HG03575 (cell line): Measurements from ENCODE around the gene NOLC1.
A peak's percentile ranks its signal among the peaks of the same experiment; 100 is the strongest.

Source experiments
- ATAC-seq: cut with Tn5 transposase; IDR thresholded peaks from one replicate; pipeline ENCODE4 v1.9.1; 2021; ENCODE audit not compliant: unreplicated experiment, insufficient number of reproducible peaks, low FRiP score; ENCODE audit errors: extremely low read depth

NOLC1 gene

GRCh38 chr10:102120991-102121738, 31.0 kb upstream of the NOLC1 start:
- no peak for ATAC-seq

DNA sequence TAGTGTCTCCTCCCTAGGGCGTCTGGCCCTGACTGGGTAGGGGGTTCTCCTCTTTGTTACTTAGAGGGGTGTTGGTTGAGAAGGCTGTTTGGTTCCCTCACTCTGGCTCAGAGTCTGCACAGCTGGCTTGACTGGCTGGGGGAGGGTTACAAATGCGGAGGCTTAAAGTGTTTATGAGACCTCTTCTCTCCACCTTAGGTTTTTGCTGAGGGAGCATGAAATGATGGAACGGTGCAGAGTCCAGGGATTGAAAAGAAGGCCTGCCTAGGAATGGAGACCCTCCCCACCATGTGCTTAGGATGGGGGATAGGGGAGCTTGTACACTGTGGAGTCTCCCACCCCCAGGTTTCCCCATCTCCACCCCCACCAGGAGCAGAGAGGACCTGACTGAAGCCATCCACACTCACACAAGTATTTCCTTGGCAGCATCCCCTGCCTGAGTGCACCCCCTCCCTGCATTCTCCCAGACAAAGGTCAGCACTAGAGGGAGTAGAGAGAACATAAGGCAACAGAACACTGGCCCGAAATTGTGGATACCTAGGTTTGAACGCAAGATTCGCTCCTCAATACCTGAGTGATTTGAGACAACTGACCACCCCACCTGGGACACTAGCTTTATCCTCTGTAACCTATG, 30.3 kb upstream of the NOLC1 start:
- no peak for ATAC-seq

DNA sequence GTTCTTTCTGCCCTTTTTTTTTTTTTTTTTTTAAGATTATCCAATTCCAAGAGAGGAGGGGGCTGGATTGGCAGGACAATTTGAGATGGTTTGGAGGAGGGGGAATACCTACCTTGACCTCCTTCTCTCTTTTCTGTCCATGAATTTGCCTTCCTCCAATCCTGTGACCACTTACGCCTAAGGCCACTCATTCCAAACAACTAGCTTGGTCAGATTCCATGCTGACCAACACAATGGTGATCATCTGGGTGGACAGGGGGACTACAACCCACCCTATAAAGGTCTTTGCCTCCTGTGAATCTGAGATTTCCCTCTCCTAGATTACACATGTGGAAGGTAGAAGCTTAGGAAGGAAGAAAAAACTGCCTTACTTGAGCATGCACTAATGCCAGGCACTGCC, 29.7 kb upstream of the NOLC1 start:
- ATAC-seq: no peak

- ATAC-seq: no peak
These were observed 29.0 kb upstream of the NOLC1 start for GRCh38 chr10:102123223-102123622.

DNA sequence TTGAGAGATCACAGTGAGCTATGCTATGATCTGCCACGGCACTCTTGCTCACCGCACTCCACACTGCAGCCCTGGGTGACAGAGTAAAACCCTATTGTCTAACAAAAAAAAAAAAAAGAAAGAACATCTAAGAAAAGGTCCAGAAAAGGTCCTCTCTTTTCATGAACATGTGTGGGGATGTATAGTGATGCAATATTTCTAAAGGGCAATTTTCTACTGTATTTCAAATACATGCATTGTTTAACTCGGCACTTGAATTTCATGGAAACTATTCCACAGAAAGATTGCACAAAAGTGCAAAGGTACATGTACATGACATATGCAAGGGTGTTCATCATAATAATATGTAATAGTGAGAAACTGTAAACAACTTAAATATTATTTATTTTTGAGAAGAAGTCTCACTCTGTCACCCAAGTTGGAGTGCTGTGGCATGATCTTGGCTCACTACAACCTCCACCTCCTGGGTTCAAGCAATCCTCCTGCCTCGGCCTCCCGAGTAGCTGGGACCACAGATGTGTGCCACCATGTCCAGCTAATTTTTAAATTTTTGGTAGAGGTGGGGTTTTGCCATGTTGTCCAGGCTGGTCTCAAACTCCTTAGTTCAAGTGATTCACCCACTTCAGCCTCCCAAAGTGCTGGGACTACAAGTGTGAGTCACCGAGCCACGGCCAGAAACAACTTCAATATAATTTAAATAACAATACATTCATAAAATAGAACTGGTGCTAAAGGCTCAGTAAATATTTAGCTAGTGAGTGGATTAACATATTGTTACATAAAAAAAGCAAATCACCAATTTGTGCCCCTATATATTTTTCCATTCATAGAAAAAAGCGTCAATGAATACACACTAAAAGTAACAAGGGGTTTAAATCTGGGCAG, 20.7 kb upstream of the NOLC1 start:
- no peak for ATAC-seq

DNA sequence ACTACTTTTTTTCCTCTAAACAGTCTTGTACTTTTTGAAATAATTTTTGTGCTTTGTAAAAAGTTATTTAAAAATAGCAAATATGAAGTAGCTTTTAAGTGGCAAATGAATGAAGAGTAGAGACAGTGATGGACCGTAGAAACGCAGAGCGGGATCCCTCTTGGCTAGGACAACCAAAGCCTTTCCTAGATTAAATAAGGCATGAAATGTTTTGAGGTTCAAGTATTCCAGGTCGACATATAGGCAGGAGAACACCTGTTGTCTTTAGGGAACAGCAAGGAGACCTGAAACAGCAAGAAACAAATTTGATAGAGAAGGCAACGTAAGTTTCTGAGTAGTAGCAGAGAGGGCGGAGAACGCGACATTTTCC, 20.0 kb upstream of the NOLC1 start:
- ATAC-seq: no peak

GRCh38 chr10:102132563-102133372, 19.4 kb upstream of the NOLC1 start, which contains the start of gene PPRC1:
Gene PPRC1 (plus strand): TSS chr10:102133040. CDS start chr10:102133069, 29 bp downstream.
- ATAC-seq: peak; percentile 70

- no peak for ATAC-seq
These were observed 18.6 kb upstream of the NOLC1 start for GRCh38 chr10:102133373-102134195.

DNA sequence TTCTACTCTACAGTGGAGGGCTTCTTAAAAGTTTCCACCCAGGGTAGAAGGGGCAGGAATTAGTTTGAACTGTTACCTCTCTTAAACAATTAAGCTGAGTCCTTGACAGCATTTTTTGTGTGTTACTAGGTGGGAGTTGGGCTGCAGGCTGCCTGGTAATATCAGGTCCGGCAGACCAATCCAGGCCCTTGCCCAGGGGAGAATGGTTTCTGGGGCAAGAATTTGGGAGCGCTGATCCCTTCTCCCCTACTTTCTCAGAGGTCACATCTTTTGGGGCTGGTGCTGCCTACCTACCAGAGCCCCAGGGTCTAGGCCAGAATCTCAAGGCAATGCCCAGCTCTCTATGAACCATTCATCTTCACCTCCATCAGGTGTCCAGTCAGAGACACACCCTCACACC, 17.8 kb upstream of the NOLC1 start:
- no peak for ATAC-seq

- ATAC-seq: no peak
These were observed 16.1 kb upstream of the NOLC1 start for GRCh38 chr10:102135956-102136526.

GRCh38 chr10:102139281-102140110, 12.7 kb upstream of the NOLC1 start:
- ATAC-seq: no peak

GRCh38 chr10:102140218-102140617, 12.0 kb upstream of the NOLC1 start:
- ATAC-seq: no peak

DNA sequence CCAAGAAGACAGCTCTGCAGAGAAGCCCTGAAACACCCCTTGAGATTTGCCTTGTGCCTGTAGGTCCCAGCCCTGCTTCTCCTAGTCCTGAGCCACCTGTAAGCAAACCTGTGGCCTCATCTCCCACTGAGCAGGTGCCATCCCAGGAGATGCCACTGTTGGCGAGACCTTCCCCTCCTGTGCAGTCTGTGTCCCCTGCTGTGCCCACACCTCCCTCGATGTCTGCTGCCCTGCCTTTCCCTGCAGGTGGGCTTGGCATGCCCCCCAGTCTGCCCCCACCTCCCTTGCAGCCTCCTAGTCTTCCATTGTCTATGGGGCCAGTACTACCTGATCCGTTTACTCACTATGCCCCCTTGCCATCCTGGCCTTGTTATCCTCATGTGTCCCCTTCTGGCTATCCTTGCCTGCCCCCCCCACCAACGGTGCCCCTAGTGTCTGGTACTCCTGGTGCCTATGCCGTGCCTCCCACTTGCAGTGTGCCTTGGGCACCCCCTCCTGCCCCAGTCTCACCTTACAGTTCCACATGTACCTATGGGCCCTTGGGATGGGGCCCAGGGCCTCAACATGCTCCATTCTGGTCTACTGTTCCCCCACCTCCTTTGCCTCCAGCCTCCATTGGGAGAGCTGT, 11.2 kb upstream of the NOLC1 start:
- ATAC-seq: no peak

GRCh38 chr10:102141583-102142107, 10.5 kb upstream of the NOLC1 start:
- no peak for ATAC-seq

DNA sequence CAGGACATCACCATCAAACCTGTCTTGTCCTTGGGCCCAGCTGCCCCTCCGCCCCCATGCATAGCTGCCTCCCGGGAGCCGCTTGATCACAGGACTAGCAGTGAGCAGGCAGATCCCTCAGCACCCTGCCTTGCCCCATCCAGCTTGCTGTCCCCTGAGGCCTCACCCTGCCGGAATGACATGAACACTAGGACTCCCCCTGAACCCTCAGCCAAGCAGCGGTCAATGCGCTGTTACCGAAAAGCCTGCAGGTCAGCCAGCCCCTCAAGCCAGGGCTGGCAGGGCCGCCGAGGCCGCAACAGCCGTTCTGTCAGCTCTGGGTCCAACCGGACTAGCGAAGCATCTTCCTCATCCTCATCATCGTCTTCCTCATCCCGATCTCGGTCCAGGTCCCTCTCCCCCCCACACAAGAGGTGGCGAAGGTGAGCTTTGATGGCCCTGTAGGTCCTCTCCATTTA, 5.2 kb upstream of the NOLC1 start:
- no peak for ATAC-seq

DNA sequence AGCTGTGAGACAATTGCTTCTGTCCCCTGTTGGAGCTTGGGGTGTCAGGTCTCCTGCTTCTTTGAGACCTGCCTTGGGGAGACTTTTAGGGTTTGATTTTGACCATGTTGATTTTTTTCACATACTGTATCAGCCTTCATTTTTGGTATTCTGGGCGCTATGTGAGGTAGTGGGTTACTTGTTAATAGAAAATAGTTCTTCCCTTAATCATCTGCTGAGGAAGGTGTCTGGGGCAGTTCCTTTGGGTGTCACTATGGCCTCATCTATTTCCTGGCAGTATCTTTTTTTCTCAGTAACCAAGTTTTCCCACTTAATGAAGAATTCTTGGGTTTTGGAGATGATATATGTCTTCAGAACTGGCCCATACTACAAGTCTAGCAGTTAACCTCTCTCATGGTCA, 4.6 kb upstream of the NOLC1 start:
- ATAC-seq: no peak
